Measurements from ENCODE around the gene PPL. TPM values are rescaled to one million over a fixed set of nuclear protein-coding genes. Genes with fewer than 3 reads are reported as not detected.

PPL gene
- total and polyA plus RNA-seq, 2 of the 8 experiments (the other 6 are each of a cell fraction or from before 2014, with no cell fraction given): 11.3 to 29.5 TPM

DNA sequence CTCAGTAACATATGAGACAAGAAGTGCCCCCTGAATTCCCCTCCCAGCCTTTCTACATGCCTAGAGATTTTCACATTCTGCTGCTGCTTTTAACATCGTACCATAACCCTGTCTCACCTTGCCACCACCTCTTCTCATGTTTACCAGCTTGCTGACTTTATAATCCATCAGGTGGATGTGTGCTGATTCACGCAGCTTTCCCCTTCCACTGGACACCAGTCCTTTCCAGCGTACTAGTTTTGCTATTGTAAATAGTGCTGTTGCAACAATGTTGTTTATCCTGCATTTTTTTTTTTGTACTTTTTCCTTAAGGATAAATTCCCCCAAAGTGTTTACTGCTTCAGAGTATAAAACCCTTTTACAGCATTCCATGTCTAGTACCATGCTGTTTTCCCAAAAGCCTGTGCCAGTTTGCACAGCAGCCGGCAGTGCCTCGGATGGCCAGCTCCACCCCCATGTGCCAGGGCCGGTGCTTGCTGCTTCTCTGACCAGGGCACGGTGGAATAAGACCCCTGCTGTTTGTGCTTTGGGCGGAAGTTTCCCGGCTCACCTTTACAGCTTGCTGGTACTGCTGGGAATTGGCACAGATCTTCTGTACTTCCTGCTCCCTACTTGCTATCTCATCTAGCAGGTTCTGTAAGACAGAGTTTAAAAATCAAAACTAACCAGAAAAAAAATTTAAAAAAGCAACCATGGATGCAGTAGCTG is 48.4 kb downstream of the PPL start (continued):
- TF ChIP-seq GTF2F1 (IDR thresholded peaks at IDR 0.05; ENCODE audit: borderline replicate concordance, low read depth, low read length): no peak
- TF ChIP-seq SAP30 (IDR thresholded peaks at IDR 0.05; ENCODE audit: insufficient read depth, insufficient replicate concordance, low read length): no peak

Data from H1 (cell line).